Subcutaneous abdominal adipose tissue (tissue), 5 donors: Measurements from ENCODE around the gene TXNDC15.

Experiments used
- H3K27ac ChIP-seq: one replicate; pipeline ENCODE4 v1.7.0; 2013; ENCODE audit warnings: low read depth, mild to moderate bottlenecking, inconsistent platforms, low read length, moderate library complexity
- H3K27me3 ChIP-seq, 5 donors: one replicate each; pipeline ENCODE4 v1.7.0; 2013; ENCODE audit warnings: low read length in 5 of 5, inconsistent platforms in 1 of 5; ENCODE audit not compliant: control insufficient read depth in 5 of 5, insufficient read depth in 4 of 5
- H3K36me3 ChIP-seq, 5 donors: one replicate each; pipeline ENCODE4 v1.7.0; 2013; ENCODE audit warnings: low read length in 5 of 5; ENCODE audit not compliant: control insufficient read depth in 5 of 5, insufficient read depth in 5 of 5
- H3K4me1 ChIP-seq, 5 donors: one replicate each; pipeline ENCODE4 v1.7.0; 2013; ENCODE audit warnings: low read length in 5 of 5, mild to moderate bottlenecking in 3 of 5, moderate library complexity in 1 of 5; ENCODE audit not compliant: control insufficient read depth in 5 of 5, insufficient read depth in 5 of 5
- H3K4me3 ChIP-seq, 5 donors: one replicate each; pipeline ENCODE4 v1.7.0; 2013; ENCODE audit warnings: low read length in 5 of 5, low read depth in 1 of 5
- H3K9ac ChIP-seq, 5 donors: one replicate each; pipeline ENCODE4 v1.7.0; 2013; ENCODE audit warnings: low read length in 5 of 5, mild to moderate bottlenecking in 4 of 5, moderate library complexity in 3 of 5
- H3K9me3 ChIP-seq, 5 donors: one replicate each; pipeline ENCODE4 v1.7.0; 2013; ENCODE audit warnings: low read length in 5 of 5; ENCODE audit not compliant: control insufficient read depth in 5 of 5
- donor health status: healthy.
- donor health status: healthy.
- donor health status: healthy.
- donor health status: healthy.
- donor health status: healthy.

The TXNDC15 gene

DNA sequence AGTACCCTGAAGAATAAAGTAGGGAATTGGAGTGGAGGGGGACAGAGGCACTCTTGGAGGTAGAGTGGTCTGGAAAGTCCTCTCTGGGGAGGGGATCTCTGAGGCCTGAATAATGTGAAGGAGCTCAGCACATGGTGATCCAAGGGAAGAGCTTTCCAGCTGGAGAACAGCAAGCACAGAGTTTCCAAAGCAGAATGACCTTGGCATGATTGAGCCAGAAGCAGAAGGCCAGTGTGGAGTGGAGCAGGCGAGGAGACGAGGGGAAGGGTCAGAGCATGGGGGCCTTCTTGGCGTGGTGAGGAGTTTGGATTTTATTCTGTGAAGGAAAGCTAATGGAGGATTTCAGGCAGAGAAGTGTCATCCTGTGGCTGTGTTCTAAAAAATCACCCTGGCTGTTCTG, 39.1 kb downstream of the TXNDC15 start:
- Histone ChIP-seq H3K36me3 (peaks cover 3 to 51% (median 24%) of the 10 kb centered on the region in 5 donors), H3K9me3 (no peaks in the 10 kb centered on the region), H3K4me1 (peaks cover 0 to 15% (median 6%) of the 10 kb centered on the region in 5 donors)

GRCh38 chr5:134913795-134914194, 39.6 kb downstream of the TXNDC15 start:
- H3K36me3 ChIP-seq: peaks cover 3 to 55% (median 24%) of the 10 kb centered on the region in 5 donors
- H3K27me3 ChIP-seq: no peaks in the 10 kb centered on the region
- H3K4me1 ChIP-seq: peaks cover 0 to 15% (median 6%) of the 10 kb centered on the region in 5 donors
- H3K9me3 ChIP-seq: no peaks in the 10 kb centered on the region
- H3K4me3 ChIP-seq: no peak overlapping the region
- H3K9ac ChIP-seq: no peak overlapping the region
- H3K27ac ChIP-seq: no peak overlapping the region

More for the DNA sequence above, 39.1 kb downstream of the TXNDC15 start:
- Histone ChIP-seq H3K4me3 (no peak overlapping the region), H3K27ac (no peak overlapping the region), H3K9ac (peak overlapping the region in 1 of 5 donors; percentile 5), H3K27me3 (no peaks in the 10 kb centered on the region)

DNA sequence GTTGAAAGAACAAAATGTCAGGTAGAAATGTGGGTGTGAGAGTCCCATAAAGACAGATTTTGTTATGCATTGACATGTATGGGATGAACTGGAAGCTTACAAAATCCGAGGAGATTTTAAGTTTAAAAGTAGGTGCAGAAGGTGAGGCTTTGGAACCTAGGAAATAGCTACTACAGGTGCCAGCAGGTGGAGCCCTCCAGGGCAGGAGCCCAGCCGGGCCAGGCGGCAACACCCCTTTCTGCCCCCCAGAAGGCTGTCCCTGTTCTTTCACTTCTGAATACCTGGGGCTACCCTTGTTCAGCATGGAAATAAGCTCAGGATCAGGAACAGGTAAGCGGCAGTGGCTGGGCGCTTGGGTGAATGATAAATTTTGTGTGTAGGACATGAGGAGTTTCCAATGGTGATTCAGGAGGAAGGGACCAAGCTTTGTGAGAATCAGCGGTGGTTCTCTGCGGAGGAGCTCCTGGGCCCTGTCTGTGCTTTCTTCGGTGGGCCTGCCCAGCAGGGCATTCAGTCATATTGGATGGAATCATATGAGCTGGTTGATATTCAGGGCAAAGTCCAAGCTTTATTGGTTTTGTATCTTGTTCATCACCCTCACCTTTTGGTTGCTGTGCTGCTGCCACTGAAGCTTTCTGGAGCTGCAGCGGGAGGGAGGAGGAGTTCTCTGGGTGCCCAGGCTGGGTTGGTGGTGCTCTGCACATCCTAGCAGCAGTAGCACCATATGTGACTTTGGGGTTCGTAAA, 43.1 kb downstream of the TXNDC15 start:
- H3K9ac ChIP-seq: no peak overlapping the region
- peaks cover 3 to 57% (median 24%) of the 10 kb centered on the region in 5 donors for H3K36me3 ChIP-seq
- no peak overlapping the region for H3K27ac ChIP-seq
- no peak overlapping the region for H3K4me3 ChIP-seq
- H3K27me3 ChIP-seq: no peaks in the 10 kb centered on the region
- H3K4me1 ChIP-seq: peaks cover 0 to 15% (median 6%) of the 10 kb centered on the region in 5 donors
- no peaks in the 10 kb centered on the region for H3K9me3 ChIP-seq

DNA sequence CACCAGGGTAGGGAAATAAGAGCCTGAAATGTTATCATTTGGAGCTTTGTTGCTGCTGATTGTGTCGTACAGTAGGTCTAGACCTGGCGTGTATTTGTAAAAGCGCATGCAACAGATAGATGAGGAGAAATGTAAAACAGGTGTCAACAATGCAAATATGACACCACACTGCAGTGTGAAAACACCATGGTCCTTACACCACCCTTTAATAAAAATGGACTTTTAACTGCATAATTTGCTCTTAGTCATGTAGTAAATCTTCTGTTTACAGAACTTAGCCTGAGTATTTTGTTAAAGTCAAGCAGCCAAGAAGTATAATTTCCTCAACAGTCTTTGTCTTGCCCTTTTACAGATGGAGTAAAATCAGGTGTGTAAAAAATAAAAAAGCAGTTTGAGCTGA, 44.7 kb downstream of the TXNDC15 start:
- H3K27ac ChIP-seq: no peak overlapping the region
- H3K27me3 ChIP-seq: no peaks in the 10 kb centered on the region
- no peak overlapping the region for H3K9ac ChIP-seq
- no peaks in the 10 kb centered on the region for H3K4me1 ChIP-seq
- no peak overlapping the region for H3K4me3 ChIP-seq
- peaks cover 3 to 49% (median 27%) of the 10 kb centered on the region in 5 donors for H3K36me3 ChIP-seq
- H3K9me3 ChIP-seq: no peaks in the 10 kb centered on the region

DNA sequence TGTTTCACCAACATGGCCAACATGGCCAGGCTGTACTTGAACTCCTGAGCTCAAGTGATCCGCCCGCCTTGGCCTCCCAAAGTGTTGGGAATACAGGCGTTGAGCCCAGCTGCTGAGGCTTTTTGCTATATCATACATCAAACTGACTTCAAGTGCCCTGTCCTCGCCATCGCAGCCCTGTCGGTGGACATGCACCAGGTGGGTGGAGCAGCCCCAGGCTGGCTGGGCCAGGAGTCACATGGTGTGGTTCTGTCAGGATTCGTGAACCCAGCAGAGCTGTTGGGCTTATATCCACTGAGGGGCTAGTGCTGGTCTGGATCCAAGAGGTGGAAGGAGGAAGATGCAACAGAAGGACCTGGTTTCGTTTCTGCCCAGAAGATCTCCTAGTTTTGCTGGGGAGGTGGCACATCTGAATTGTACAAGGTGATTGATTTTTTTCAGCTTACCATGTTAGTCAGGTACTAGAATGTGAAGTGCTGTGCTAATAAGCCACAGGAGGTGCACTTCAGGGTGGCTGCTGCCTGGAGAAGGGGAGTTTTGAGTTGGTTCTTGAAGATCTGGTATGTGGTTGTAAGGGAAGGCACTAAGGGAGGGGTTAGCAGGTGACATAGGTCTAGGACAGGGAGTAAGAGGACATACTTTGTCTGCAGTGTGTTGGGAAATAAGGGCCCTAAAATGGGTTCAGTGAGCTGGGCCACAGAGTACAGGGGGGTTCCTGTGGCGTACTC, 46.8 kb downstream of the TXNDC15 start:
- no peak overlapping the region for H3K9ac ChIP-seq
- H3K27ac ChIP-seq: no peak overlapping the region
- H3K27me3 ChIP-seq: no peaks in the 10 kb centered on the region
- H3K4me3 ChIP-seq: no peak overlapping the region
- no peaks in the 10 kb centered on the region for H3K9me3 ChIP-seq
- H3K4me1 ChIP-seq: no peaks in the 10 kb centered on the region
- H3K36me3 ChIP-seq: peaks cover 3 to 35% (median 21%) of the 10 kb centered on the region in 5 donors

DNA sequence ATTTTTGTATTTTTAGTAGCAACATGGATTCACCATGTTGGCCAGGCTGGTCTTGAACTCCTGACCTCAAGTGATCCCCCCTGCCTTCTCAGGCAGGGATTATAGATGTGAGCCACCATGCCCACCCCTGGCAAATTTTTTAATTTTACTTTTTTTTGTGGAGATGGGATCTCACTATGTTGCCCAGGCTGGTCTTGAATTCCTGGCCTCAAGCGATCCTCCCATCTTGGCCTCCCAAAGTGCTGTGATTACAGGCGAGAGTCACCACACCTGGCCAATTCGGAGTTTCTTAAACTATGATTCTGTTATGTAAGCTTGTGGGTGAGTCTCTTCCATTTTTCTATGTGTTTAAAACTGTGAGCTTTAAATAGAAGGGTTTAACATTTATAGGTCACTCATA, 58.3 kb downstream of the TXNDC15 start:
- no peak overlapping the region for H3K9ac ChIP-seq
- H3K9me3 ChIP-seq: no peaks in the 10 kb centered on the region
- H3K36me3 ChIP-seq: peaks cover 7 to 26% (median 13%) of the 10 kb centered on the region in 5 donors
- H3K4me1 ChIP-seq: no peaks in the 10 kb centered on the region
- H3K4me3 ChIP-seq: no peak overlapping the region
- no peak overlapping the region for H3K27ac ChIP-seq
- H3K27me3 ChIP-seq: no peaks in the 10 kb centered on the region

- Histone ChIP-seq H3K36me3 (peaks cover 7 to 31% (median 14%) of the 10 kb centered on the region in 5 donors), H3K27ac (no peak overlapping the region), H3K4me1 (peaks cover 0 to 5% (median 0%) of the 10 kb centered on the region in 5 donors), H3K9me3 (no peaks in the 10 kb centered on the region), H3K9ac (no peak overlapping the region), H3K4me3 (no peak overlapping the region), H3K27me3 (no peaks in the 10 kb centered on the region)
Observed at GRCh38 chr5:134934202-134934601, 60.0 kb downstream of the TXNDC15 start.

- Histone ChIP-seq H3K27ac (no peak overlapping the region), H3K4me1 (peaks cover 0 to 5% (median 0%) of the 10 kb centered on the region in 5 donors), H3K36me3 (peaks cover 3 to 24% (median 7%) of the 10 kb centered on the region in 5 donors), H3K9me3 (no peaks in the 10 kb centered on the region), H3K9ac (no peak overlapping the region), H3K4me3 (no peak overlapping the region), H3K27me3 (no peaks in the 10 kb centered on the region)
Observed at GRCh38 chr5:134935711-134936602, 61.8 kb downstream of the TXNDC15 start.

GRCh38 chr5:134937526-134937925, 63.4 kb downstream of the TXNDC15 start:
- no peaks in the 10 kb centered on the region for H3K27me3 ChIP-seq
- H3K9me3 ChIP-seq: no peaks in the 10 kb centered on the region
- no peak overlapping the region for H3K4me3 ChIP-seq
- no peak overlapping the region for H3K9ac ChIP-seq
- H3K36me3 ChIP-seq: peaks cover 3 to 24% (median 7%) of the 10 kb centered on the region in 5 donors
- H3K27ac ChIP-seq: no peak overlapping the region
- peaks cover 0 to 5% (median 0%) of the 10 kb centered on the region in 5 donors for H3K4me1 ChIP-seq
